ENCODE measurements around the gene PAQR6. TPM values are rescaled to one million over a fixed set of nuclear protein-coding genes. Genes with fewer than 3 reads are reported as not detected.

PAQR6 gene
- total RNA-seq, 4 donors from 2014 or later, result 2.0 to 8.4 (median 4.6) TPM

- H3K4me3 ChIP-seq (ENCODE audit: low read depth, poor library complexity, severe bottlenecking), result no peak overlapping the region
- intact Hi-C loops (cut with DNase I; ENCODE audit: low total_unique reads), result no loop called here
- WGBS, 2 donors, result 70% methylated on average over 17 of the region's 17 CpGs
- DNase-seq (ENCODE audit: low spot score in 2 of 2), result no peak
- TF ChIP-seq POLR2A (IDR thresholded peaks at IDR 0.05) (no peak), CTCF (IDR thresholded peaks at IDR 0.05) (no peak)
Measured at GRCh38 chr1:156244712-156245111, 3.1 kb downstream of the PAQR6 start.

DNA sequence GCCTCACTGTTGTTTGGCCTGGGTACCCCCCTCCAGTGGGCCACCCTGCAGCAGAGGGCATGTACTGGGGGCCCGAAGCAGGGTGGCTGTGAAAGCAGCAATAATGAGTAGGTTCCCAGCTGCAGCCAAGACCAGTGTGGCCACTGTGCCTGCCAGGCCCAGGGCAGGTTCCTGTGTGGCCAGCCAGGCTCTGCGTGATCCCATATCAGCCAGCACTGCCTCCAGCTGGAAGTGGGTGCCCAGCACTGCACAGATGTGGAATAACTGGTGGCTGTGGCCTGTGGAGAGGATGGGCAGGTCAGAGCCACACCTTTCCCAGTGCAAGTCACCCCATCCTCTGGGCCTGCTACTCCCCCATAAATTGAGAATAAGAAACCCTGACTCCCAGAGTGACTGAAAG lies 3.7 kb downstream of the PAQR6 start:
- TF ChIP-seq POLR2A (IDR thresholded peaks at IDR 0.05), result no peak
- TF ChIP-seq CTCF (IDR thresholded peaks at IDR 0.05), result no peak
- WGBS, 2 donors, result 60 to 86% methylated on average over 1 of the region's 2 CpGs

GRCh38 chr1:156242738-156243137 lies 5.1 kb downstream of the PAQR6 start:
- TF ChIP-seq CTCF (IDR thresholded peaks at IDR 0.05), result no peak
- TF ChIP-seq POLR2A (IDR thresholded peaks at IDR 0.05), result no peak
- H3K4me3 ChIP-seq (ENCODE audit: low read depth, poor library complexity, severe bottlenecking), result no peak overlapping the region
- WGBS, 2 donors, result 63 to 65% methylated on average over 9 to 10 of the region's 10 CpGs
- intact Hi-C loops (cut with DNase I; ENCODE audit: low total_unique reads), result no loop called here
- no peak for DNase-seq (ENCODE audit: low spot score in 2 of 2)

More for the DNA sequence above, 3.7 kb downstream of the PAQR6 start:
- intact Hi-C loops (cut with DNase I; ENCODE audit: low total_unique reads), result no loop called here
- no peak overlapping the region for H3K4me3 ChIP-seq (ENCODE audit: low read depth, poor library complexity, severe bottlenecking)
- no peak for DNase-seq (ENCODE audit: low spot score in 2 of 2)

- WGBS, 2 donors, result 76 to 77% methylated on average over 13 to 14 of the region's 14 CpGs
- TF ChIP-seq CTCF (IDR thresholded peaks at IDR 0.05), result no peak
- TF ChIP-seq POLR2A (IDR thresholded peaks at IDR 0.05), result no peak
- no peak within 1 kb of the TSS for H3K4me3 ChIP-seq (ENCODE audit: low read depth, poor library complexity, severe bottlenecking)
- no peak for DNase-seq (ENCODE audit: low spot score in 2 of 2)
- intact Hi-C loops (cut with DNase I; ENCODE audit: low total_unique reads), result no loop called here
Measured at GRCh38 chr1:156241926-156242325, 5.9 kb downstream of the PAQR6 start, which contains the start of gene BGLAP. BGLAP (plus strand) TSS chr1:156242184; CDS start chr1:156242232, 48 bp downstream.

GRCh38 chr1:156241311-156241811 lies 6.5 kb downstream of the PAQR6 start:
- H3K4me3 ChIP-seq (ENCODE audit: low read depth, poor library complexity, severe bottlenecking), result no peak overlapping the region
- intact Hi-C loops (cut with DNase I; ENCODE audit: low total_unique reads), result no loop called here
- DNase-seq (ENCODE audit: low spot score in 2 of 2), result no peak
- TF ChIP-seq POLR2A (IDR thresholded peaks at IDR 0.05) (no peak), CTCF (IDR thresholded peaks at IDR 0.05) (no peak)
- WGBS, 2 donors, result 46 to 50% methylated on average over 7 to 15 of the region's 15 CpGs

- no peak overlapping the region for H3K4me3 ChIP-seq (ENCODE audit: low read depth, poor library complexity, severe bottlenecking)
- no peak for TF ChIP-seq POLR2A (IDR thresholded peaks at IDR 0.05)
- TF ChIP-seq CTCF (IDR thresholded peaks at IDR 0.05), result no peak
- intact Hi-C loops (cut with DNase I; ENCODE audit: low total_unique reads), result no loop called here
- no peak for DNase-seq (ENCODE audit: low spot score in 2 of 2)
- 92 to 94% methylated on average over 5 of the region's 5 CpGs for WGBS, 2 donors
Measured at GRCh38 chr1:156238248-156238647, 9.6 kb downstream of the PAQR6 start.

Measured in lower leg skin (tissue), 4 donors.